Amygdala (tissue), 56 donors: ENCODE measurements around the gene TTLL1.
A peak's percentile ranks its signal among the peaks of the same experiment; 100 is the strongest.

Experiments used
- DNase-seq, 56 donors: peaks; one replicate each; lab custom pipeline; 2025; lab: John Stamatoyannopoulos, UW

Gene TTLL1

DNA sequence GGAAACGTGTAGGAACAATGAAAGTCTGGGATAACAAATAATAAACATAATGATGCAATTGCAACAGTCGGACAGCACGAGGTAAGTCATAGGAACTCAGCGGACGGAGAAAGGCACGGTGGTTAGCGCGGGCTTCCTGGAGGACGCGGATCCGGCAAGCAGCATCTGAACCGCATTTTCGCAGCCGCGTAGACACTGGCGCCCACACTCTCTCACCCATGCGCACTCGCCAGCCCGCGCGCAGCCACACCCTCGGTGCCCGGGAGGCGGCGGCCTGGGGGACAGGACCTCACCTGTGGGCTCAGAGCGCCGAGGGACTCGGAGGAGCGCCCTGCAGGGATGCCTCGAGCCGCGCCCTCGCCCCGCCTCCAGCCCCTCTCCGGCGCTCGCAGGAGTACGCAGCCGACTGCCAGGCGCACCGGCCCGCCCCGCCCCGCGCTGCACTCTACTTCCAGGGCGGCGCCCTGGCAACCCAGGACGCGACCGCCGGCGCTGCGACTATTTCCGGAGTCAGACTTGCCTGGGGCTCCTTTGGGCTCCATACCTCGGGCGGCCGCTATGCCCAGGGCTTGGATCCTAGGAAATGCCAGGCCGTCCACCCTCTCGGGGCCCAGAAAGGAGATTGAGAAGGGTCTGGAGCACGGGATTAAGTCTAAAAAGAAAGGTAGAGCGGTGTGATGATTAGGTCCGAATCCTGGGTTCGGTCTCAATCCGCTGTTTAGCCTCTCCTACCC lies at the start of gene TTLL1:
TSS of gene TTLL1 (minus strand) at position 408 of the 734 bp plus-strand sequence. CDS start 13,805 bp downstream, outside the sequence.
- DNase-seq: peak in 55 of 56 donors; percentile 22 to 88 (median 73)

DNA sequence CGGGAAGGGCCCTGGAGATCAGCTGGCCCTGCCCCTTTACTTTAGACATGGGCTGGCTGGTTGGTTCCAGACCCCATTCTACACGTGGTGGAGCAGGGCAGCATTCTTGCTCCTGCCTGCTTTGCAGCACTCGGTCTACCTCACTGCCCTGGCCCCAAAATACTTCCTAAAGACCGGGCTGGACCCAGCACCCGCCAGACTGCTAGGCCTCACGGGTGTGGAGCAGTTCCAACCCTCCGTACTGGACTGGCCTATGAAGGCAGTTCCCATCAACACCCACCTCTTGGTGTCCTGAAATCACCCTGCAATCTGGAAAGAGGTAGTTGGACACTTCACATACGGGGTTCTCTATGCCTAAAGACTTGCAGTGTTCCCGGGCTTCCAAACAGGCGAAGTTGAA lies 47.6 kb upstream of the TTLL1 start:
- no peak for DNase-seq

DNA sequence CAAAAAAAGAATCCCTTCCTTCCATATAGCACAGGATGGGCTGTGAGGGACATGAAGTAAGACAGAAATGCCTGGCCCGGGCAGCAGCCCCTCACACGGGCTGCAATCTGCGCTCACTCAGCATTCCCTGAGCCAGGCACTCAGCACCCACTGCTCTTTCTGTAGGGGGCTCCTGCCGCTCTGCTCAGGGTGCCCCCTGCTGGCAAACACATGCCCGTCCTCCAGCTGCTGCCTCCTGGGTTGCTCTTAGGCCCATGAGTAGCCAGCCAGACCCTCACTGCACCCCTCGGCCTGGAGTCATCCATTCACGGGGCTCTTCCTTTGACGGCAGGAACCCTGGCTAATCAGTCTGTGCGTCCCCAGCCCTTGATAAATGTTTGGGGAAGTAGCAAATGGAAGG lies 47.1 kb upstream of the TTLL1 start:
- DNase-seq: peak in 6 of 56 donors; percentile 2 to 25 (median 12)

DNA sequence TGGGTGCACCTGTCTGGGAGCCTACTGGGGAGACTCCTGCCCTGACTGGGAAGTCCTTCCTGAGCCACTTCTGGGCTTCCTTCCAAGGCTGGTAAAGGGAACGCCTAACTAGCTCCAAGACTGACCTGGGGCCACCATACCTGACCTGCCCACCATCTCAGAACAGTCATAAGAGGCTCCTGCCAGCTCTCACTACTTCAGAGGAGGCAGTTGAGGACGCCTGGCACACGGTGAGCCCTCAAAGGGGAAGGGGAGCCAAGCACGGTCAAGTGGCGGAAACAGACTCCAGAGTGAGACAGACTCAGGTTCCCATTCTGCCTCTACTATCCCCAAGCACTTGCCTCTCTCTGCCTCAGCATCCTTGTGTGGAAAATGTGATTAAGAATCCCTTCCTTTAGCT lies 46.4 kb upstream of the TTLL1 start:
- DNase-seq: no peak

DNA sequence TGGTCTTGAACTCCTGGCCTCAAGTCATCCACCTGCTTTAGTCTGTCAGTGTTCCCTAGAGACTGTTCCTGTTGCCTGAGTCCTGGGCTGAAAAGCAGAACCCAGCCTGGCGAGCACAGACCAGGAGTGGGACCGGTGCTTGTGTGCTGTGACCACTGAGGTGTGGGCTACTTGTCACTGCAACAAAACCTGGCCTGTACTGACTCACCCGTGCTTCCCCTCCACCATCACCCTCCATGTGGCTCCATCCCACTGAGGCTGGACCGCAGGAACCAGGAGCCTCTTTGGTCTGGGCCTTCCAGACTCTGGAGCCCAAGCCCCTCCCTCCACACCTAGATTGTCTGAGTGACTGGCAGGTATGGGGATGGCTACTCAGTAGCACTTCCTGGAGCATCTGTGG lies 45.4 kb upstream of the TTLL1 start:
- DNase-seq: no peak

DNA sequence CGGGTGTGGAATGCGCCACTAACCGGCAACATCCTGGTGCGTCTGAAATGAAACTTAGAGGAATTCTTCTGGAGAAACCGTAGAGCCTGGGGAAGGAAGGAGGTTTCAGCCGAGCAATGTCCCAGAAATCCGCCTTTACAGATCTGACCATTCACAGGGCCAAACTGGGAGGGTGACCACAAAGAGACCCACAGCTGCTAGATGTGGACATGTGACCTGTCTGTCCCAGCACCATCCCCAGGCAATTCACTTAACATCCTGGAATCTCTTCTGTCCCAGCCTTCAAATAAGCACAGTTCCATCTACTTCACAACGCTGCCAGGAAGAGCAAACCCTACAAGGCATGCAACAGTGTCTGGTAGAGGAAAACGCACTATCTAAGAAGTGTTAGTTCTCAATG lies 44.2 kb upstream of the TTLL1 start:
- DNase-seq: no peak

DNA sequence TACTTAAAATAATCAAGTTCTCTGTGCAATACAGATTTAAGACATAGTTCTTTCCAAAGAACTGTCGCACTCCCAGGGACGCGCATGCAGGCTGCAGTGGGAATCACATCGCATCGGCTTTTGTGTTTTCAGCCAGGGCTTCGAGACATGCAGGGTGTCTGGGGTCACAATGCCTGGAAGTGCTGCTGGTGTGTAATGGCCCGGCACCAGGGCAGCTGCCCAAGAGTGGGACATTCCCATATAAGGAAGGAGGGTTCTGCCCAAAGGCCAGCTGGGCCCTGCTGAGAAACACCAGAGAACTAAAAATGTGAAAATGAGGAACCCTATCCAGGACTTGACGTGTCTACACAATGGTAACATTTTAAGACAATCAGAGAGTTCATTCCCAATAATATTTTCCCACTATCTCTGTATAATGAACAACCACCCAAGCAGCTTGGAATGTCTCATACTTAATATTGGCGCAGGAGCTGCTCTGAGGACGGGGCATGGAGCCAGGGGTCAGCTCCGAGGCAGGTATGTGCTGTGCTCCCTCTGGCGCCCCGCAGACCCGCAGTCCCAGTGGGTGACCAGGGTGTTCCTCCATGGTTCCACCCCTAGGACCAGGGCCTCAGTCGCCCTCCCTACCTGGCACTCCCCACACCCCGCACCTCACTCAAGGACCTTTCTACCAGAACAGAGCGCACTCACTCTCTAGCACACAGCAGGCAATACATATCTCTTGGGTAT lies 42.7 kb upstream of the TTLL1 start:
- no peak for DNase-seq

DNA sequence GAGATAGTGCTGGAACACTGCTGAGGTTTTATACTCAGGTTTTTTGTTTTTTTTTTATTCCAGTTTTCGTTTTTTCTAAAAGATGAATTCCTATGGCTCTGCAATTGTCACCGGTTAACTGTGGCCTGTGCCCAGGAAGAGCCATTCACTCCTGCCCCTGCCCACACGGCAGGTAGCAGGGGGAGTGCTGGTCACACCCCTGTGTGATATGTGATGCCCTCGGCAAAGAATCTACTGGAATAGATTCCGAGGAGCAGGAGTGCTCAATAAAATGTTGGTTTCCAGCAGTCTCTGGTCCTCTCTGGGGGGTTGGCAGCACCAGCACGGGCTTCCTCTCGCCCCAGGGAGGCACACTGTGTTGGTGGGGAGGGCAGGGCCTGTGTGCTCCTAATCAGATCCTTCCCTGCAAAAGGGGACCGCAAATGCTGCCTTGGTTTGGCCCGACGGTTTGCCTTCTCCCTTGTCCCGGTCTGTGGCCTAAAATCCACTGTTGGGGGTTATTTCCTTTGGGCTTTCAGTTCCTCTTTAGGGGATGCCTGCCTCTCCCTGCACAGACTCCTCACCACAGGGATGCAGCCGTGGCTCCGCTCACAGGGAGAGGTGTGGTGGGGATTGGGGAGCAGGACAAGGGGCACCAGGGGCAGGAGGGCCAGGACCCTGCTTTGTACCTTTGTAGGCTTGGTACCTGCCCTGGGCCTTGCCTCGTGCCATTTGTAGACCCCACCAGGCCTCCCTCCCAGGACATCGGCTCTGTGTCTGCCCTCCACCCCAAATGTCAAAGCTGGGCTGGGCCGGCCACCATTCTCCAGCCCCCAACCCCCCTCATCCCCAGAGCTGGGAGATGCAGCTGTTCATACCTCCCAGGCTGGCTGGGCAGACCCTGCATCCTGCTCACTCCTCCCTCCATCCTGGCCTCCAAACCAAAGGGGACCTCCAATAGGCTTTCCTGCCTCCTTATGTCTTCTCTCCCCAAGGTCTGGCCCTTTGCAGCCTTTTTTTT lies 40.5 kb upstream of the TTLL1 start:
- DNase-seq: no peak

DNA sequence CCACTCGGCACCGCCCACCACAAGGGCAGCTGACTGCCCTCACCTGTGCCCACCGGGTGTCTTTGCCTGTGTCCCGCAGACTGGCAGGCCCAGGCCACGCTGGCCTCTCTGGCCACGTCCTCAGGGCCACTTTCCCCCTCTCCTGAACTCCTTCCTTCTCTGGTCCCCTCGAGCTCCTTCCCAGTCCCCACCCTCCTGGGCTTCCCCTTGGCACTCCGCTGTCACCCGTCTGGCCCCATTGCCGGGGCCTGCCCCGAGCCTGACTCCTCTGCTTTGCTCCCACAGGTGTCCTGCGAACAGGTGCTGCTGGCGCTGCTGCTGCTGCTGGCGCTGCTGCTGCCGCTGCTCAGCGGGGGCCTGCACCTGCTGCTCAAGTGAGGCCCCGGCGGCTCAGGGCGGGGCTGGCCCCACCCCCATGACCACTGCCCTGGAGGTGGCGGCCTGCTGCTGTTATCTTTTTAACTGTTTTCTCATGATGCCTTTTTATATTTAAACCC lies 39.8 kb upstream of the TTLL1 start:
- DNase-seq: no peak

DNA sequence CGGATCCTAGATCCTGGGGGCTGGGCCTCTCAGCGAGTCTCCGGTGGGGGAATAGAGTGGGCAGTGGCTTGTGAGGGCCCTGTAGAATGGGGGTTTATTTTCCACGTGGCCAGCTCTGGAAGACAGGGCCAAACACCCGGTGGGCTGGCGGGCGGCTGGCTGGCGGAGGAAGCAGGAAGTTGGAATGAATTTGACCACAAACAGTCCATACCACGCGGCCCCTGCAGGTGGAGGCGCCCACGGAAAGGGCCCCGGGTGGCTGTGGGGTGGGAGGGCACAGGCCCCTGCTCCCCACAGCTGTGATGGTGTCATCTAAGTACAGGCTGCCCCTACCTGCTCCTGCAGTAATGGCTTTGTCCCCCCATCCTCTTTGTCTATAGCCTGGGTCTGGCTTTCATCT lies 38.9 kb upstream of the TTLL1 start:
- DNase-seq: no peak

DNA sequence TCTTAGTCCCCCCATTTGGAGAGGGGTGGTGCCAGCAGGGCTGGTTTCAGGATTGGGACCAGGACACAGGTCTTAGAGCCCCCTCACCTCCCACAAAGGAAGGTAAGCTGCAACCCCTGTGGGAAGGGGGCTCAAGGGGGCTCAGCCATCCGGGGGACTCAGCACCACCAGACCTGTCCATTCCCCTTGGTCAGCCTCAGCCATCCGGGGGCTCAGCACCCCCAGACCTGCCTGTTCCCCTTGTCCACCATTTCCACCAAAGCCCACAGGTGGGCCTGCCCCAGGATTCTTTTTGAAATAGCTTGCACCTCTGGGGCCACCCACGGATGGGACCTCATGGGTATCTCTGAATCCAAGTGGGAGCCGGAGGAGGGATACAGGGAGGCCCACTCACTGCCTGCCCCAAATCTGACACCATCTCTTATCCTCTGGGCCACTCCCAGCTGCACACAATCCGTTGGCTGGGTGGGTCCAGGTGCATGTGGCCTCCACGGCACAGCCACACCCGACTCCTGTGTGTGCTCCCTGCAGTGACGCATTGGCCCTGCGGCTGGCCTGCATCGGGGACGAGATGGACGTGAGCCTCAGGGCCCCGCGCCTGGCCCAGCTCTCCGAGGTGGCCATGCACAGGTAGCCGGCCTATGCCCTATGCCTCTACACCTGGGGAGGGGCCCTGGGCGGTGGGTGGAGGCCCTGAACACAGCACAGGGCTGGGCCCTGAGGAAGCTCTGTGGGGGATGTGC lies 38.1 kb upstream of the TTLL1 start:
- DNase-seq: no peak

DNA sequence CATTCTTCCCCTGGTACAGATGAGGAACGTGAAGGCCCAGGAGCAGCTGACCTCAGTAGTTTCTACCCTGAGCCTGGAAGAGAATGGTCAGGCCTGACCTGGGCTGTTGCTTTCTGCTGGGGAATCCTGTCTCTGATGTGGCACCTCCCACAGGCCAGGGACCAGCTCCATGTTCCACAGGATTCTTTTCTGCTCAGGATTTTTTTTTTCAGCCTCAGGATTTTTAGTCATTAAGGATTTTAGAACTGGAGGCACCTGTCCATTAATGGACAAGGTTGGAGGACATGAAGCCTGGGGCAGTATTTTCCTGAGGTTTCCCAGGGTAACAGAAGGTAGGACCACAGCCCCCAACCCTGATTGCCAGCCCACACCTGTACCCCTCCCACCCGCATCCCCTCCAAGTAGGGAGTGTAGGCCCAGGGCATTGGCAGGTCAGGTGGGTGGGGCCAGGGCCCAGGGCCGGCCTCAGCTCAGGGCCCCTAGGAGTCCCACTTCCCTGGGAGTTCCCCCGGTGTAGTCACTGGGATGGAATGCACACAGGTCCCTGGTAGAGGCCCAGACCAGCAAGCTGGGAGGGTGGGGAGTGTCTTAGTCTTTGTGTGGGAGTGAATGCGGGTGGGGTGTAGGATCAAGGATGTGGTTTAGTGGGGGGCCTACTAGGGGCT lies 37.4 kb upstream of the TTLL1 start:
- DNase-seq: no peak

DNA sequence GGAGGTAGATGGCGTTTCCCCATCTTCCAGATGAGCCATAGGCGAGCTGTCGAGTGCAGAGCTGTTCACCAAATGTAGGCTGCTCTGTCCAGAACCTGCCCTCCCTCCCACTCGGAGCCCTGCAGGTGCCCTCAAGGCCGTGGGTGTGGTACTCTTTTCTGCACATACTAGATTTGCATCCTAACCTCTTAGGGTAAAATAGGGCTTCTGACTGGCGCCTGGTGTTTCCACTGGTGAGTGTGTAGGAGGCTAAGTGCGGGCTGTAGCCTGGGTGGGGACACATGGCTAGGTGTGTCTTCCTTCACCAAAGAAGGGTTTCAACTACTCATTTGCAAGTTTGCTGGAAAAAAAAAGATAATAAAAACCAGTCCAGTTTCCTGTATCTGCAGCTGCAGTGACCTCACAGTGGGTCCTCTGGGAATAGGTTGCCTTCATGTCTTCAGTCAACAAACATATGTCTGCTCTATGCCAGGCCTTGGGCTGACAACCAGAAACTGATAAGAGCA lies 29.8 kb upstream of the TTLL1 start:
- DNase-seq: no peak

DNA sequence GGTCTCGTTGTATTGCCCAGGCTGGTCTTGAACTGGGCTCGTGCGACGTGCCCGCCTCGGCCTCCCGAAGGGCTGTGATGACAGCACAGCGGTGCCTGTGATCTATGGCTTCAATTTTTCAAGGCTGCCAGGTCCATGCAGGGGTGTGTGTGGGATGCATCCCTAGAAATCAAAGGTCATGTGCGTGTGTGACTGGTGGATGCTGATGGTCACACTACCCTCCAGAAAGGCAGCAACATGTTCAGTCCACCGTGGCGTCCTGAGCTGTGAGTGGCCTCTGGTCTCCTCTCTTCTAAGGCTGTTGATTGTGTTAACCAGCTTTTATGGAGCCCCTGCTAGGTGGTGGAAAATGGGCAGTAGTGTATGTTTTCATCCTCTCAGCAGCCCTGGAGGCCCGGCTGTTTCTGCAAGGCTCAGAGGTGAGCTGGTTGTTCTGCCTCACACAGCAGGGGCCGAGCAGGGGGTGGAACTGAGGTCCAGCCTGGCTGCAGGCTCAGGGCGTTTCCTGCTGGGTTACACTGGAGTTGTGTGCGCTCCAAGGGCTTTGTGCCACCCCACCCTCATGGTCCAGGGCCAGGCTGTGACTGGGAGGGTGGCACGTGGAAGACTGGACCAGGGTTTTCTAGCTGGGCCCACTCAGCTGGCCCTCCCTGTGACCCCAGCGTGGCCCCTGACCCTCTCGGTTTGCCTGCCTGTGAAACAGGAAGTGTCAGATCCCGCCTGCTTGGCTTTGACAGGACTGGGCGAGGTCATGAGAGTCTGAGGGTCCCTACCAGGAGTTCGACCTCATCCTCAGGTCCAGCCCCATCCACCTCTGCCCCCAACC lies 29.0 kb upstream of the TTLL1 start:
- no peak for DNase-seq

DNA sequence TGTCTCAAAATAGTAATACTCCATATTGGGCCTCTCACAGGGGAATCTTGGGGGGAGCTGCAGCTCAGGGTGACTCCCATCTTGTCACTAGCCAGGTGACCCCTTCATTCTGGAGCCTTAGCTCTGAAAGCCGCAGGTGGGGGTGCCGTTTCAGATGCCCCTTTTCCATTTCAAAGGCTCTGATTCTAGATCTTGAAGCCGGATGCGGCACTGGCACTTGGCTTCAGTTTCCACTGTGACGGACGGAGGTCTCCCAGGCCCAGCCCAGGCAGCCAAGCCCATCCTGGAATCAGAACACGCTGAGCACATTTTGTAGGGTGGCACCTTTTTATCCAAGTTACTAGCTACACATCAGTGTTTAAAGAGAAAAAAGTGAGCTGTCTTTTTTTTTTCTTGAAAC lies 27.7 kb upstream of the TTLL1 start:
- no peak for DNase-seq

DNA sequence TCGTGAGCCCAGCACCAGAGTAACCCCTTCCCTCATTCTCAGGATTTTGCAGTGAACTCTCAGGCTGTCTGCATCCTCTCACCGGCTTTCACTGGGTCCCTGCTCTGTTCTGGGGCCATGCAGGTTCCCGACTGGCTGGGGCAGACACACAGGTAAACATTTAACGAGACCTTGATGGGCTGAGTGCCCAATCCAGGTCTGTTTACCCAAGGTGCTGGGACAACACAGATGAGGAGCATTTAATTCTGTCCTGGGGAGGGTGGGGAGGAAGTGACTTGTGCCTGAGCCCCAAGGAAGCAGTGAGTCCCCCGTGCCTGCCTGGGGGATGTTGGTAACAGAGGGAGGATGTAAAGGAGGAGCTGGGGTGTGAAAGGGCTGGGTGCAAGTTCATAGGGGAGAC lies 25.8 kb upstream of the TTLL1 start:
- no peak for DNase-seq

DNA sequence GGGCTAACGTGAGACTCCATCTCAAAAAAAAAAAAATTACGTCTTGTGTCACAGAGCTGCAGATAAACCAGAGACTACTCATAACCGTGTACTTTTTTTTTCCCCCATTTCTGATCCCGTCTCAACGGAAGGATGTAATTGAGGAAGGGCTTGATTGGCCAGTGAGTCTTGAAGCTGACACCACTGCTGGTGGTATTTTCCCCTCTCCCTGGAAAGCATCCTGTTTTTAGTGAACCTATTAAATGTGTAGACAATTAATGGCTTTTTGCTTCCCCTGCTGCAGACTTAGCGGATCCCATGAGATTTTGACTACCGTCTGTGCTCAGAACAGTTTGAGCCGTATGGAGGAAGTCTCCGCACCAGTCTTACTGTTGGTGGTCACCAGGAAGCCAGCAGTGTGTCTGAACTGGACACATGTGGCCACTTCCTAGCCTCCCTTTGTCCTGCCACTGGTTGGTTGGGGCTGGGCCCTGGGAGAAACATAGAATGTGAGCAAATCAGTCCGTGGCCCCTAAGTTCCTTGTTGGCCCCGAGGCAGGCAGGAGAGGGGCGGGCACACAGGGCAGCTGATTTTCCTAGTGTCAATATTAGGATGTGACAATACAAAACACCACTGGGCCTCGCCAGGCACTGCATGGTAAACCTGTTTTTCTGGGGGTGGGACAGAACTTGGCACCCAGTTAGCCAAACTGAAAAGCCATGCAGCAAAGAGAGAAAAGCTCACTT lies 24.5 kb upstream of the TTLL1 start:
- DNase-seq: no peak
